ENCODE measurements around the gene IRF1. TPM values are rescaled to one million over a fixed set of nuclear protein-coding genes. Genes with fewer than 3 reads are reported as not detected.
A peak's percentile ranks its signal among the peaks of the same experiment; 100 is the strongest.
"Not testable (repeated sequence)": the region's sequence is repeated elsewhere in the genome, so short reads cannot be mapped to it uniquely, and the experiment has no call there.

The IRF1 gene
- total RNA-seq, 1 experiment from 2014 or later = 4.0 TPM

- peak; percentile 88 for DNase-seq (ENCODE audit: low spot score)
Measured at GRCh38 chr5:132439521-132440089, 51.0 kb downstream of the IRF1 start.

GRCh38 chr5:132438917-132439316, 51.7 kb downstream of the IRF1 start:
- DNase-seq (ENCODE audit: low spot score) = no peak

- not testable (repeated sequence) for DNase-seq (ENCODE audit: low spot score)
Measured at GRCh38 chr5:132438267-132438645, 52.3 kb downstream of the IRF1 start.

GRCh38 chr5:132437604-132438266, 52.8 kb downstream of the IRF1 start:
- DNase-seq (ENCODE audit: low spot score) = peak; percentile 69

GRCh38 chr5:132436936-132437335, 53.6 kb downstream of the IRF1 start:
- no peak for DNase-seq (ENCODE audit: low spot score)

GRCh38 chr5:132435886-132436285, 54.7 kb downstream of the IRF1 start:
- DNase-seq (ENCODE audit: low spot score) = no peak

- DNase-seq (ENCODE audit: low spot score) = no peak
Measured at GRCh38 chr5:132435447-132435846, 55.1 kb downstream of the IRF1 start.

GRCh38 chr5:132434416-132435286, 55.9 kb downstream of the IRF1 start:
- DNase-seq (ENCODE audit: low spot score) = no peak

- DNase-seq (ENCODE audit: low spot score) = no peak
Measured at GRCh38 chr5:132433141-132433540, 57.4 kb downstream of the IRF1 start.

GRCh38 chr5:132431632-132432031, 58.9 kb downstream of the IRF1 start:
- DNase-seq (ENCODE audit: low spot score) = no peak

Other genes with a start within 250 kb of the IRF1 start
- gene PDLIM4, start 233.1 kb downstream of the IRF1 start, total RNA-seq (2014; rRNA removed; shearing (Covaris generic)) = 0.05 TPM in 1 of 2 replicates, not detected in the other
- gene SLC22A4, start 196.4 kb downstream of the IRF1 start, total RNA-seq (2014; rRNA removed; shearing (Covaris generic)) = 4.9 and 5.8 TPM in 2 replicates
- gene SLC22A5, start 121.1 kb downstream of the IRF1 start, total RNA-seq (2014; rRNA removed; shearing (Covaris generic)) = 5.7 and 5.9 TPM in 2 replicates
- gene IL5, start 52.7 kb upstream of the IRF1 start, total RNA-seq (2014; rRNA removed; shearing (Covaris generic)) = not detected in 2 replicates
- gene RAD50, start 66.2 kb upstream of the IRF1 start, total RNA-seq (2014; rRNA removed; shearing (Covaris generic)) = 31.6 and 32.5 TPM in 2 replicates
- gene IL13, start 167.4 kb upstream of the IRF1 start, total RNA-seq (2014; rRNA removed; shearing (Covaris generic)) = not detected in 2 replicates
- gene IL4, start 183.2 kb upstream of the IRF1 start, total RNA-seq (2014; rRNA removed; shearing (Covaris generic)) = not detected in 2 replicates
- 10.6 and 16.4 TPM in 2 replicates for gene KIF3A, start 246.8 kb upstream of the IRF1 start, total RNA-seq (2014; rRNA removed; shearing (Covaris generic))

Measured in A172 (cell line).